HEK293 (cell line): Measurements from ENCODE around the gene KRTCAP2.
A peak's percentile ranks its signal among the peaks of the same experiment; 100 is the strongest.
"Not testable (repeated sequence)": the region's sequence is repeated elsewhere in the genome, so short reads cannot be mapped to it uniquely, and the experiment has no call there.

Experiments
- CTCF ChIA-PET: fragments of 350-600 bp; formaldehyde crosslinking; extraction: SDS; loops from one replicate; lab custom pipeline; 2021; ENCODE audit warnings: antibody characterized with exemption; lab: Yijun Ruan, JAX
- POLR2A ChIA-PET: fragments of 300-600 bp; formaldehyde crosslinking; extraction: SDS; loops from one replicate; lab custom pipeline; 2020; ENCODE audit warnings: antibody characterized with exemption, inconsistent platforms; lab: Yijun Ruan, JAX
- H3K27ac ChIP-seq: fragments of 200-500 bp; sonication (Bioruptor generic); 2 replicates; pipeline ENCODE4 v1.5.1; 2014; ENCODE audit warnings: low read depth, low read length, control low read depth, inconsistent platforms; ENCODE audit errors: extremely low read depth
- H3K36me3 ChIP-seq, 2 experiments: fragments of 200-500 bp in 1 of 2; sonication (Bioruptor generic) in 1 of 2; 1 replicate in 1 of 2; 2 replicates in 1 of 2; pipeline ENCODE4 v1.5.1; 2014 to 2017; ENCODE audit warnings: inconsistent platforms in 2 of 2, low read length in 2 of 2; ENCODE audit not compliant: control insufficient read depth in 2 of 2, insufficient read depth in 1 of 2
- H3K4me1 ChIP-seq: fragments of 200-500 bp; sonication (Bioruptor generic); 2 replicates; pipeline ENCODE4 v1.5.1; 2014; ENCODE audit warnings: mild to moderate bottlenecking, low read length, inconsistent platforms; ENCODE audit not compliant: control insufficient read depth, insufficient read depth
- H3K4me3 ChIP-seq: 2 replicates; pipeline ENCODE4 v1.5.1; 2011; ENCODE audit warnings: low read depth, mild to moderate bottlenecking, control low read depth, low read length, moderate library complexity
- H3K9me3 ChIP-seq: fragments of 200-500 bp; sonication (Bioruptor generic); 2 replicates; pipeline ENCODE4 v1.5.1; 2014; ENCODE audit warnings: low read depth, low read length, inconsistent platforms; ENCODE audit not compliant: control insufficient read depth, insufficient read depth
- KLF8 ChIP-seq: fragments of 450-650 bp; formaldehyde crosslinking; IDR thresholded peaks from 2 replicates; pipeline ENCODE4 v1.5.1; 2016; ENCODE audit warnings: missing biosample characterization, missing genetic modification characterization
- KLF9 ChIP-seq: fragments of 450-650 bp; formaldehyde crosslinking; IDR thresholded peaks from 2 replicates; pipeline ENCODE4 v1.5.1; 2016; ENCODE audit warnings: missing biosample characterization, missing genetic modification characterization, low read depth
- PRDM2 ChIP-seq: fragments of 450-650 bp; formaldehyde crosslinking; IDR thresholded peaks from 2 replicates; pipeline ENCODE4 v1.5.1; 2016; ENCODE audit warnings: missing biosample characterization, missing genetic modification characterization, borderline replicate concordance
- ZBTB10 ChIP-seq: fragments of 450-650 bp; formaldehyde crosslinking; IDR thresholded peaks from 2 replicates; pipeline ENCODE4 v1.5.1; 2016; ENCODE audit warnings: missing biosample characterization, missing genetic modification characterization
- ZNF132 ChIP-seq: fragments of 450-650 bp; formaldehyde crosslinking; IDR thresholded peaks from 2 replicates; pipeline ENCODE4 v1.5.1; 2017; ENCODE audit warnings: missing biosample characterization, missing genetic modification characterization, borderline replicate concordance
- ZNF146 ChIP-seq: fragments of 450-650 bp; formaldehyde crosslinking; IDR thresholded peaks from 2 replicates; pipeline ENCODE4 v1.5.1; 2016; ENCODE audit warnings: missing biosample characterization, missing genetic modification characterization
- ZNF366 ChIP-seq: fragments of 450-650 bp; formaldehyde crosslinking; conservative IDR thresholded peaks from 2 replicates; pipeline ENCODE4 v1.5.1; 2016; ENCODE audit warnings: missing biosample characterization, missing genetic modification characterization
- ZNF518A ChIP-seq: fragments of 450-650 bp; formaldehyde crosslinking; conservative IDR thresholded peaks from 2 replicates; pipeline ENCODE4 v1.5.1; 2016; ENCODE audit warnings: low read depth, missing biosample characterization, missing genetic modification characterization
- ZNF555 ChIP-seq: fragments of 450-650 bp; formaldehyde crosslinking; conservative IDR thresholded peaks from 2 replicates; pipeline ENCODE4 v1.5.1; 2017; ENCODE audit warnings: missing biosample characterization, mild to moderate bottlenecking, missing genetic modification characterization, inconsistent platforms
- ZNF658 ChIP-seq: fragments of 450-650 bp; formaldehyde crosslinking; IDR thresholded peaks from 2 replicates; pipeline ENCODE4; 2016; ENCODE audit warnings: missing biosample characterization, missing genetic modification characterization
- ZNF660 ChIP-seq: fragments of 450-650 bp; IDR thresholded peaks from 2 replicates; pipeline ENCODE4 v1.5.1; 2018; ENCODE audit warnings: missing biosample characterization, mild to moderate bottlenecking, missing genetic modification characterization
- TF ChIP-seq, protein P1 (sequence below): fragments of 450-650 bp; formaldehyde crosslinking; IDR thresholded peaks from 2 replicates; pipeline ENCODE4 v1.5.1; 2017; ENCODE audit warnings: missing biosample characterization, missing genetic modification characterization
- TF ChIP-seq, protein P2 (sequence below): fragments of 450-650 bp; formaldehyde crosslinking; IDR thresholded peaks from 2 replicates; pipeline ENCODE4 v1.5.1; 2017; ENCODE audit warnings: missing biosample characterization, missing genetic modification characterization

KRTCAP2 gene

DNA sequence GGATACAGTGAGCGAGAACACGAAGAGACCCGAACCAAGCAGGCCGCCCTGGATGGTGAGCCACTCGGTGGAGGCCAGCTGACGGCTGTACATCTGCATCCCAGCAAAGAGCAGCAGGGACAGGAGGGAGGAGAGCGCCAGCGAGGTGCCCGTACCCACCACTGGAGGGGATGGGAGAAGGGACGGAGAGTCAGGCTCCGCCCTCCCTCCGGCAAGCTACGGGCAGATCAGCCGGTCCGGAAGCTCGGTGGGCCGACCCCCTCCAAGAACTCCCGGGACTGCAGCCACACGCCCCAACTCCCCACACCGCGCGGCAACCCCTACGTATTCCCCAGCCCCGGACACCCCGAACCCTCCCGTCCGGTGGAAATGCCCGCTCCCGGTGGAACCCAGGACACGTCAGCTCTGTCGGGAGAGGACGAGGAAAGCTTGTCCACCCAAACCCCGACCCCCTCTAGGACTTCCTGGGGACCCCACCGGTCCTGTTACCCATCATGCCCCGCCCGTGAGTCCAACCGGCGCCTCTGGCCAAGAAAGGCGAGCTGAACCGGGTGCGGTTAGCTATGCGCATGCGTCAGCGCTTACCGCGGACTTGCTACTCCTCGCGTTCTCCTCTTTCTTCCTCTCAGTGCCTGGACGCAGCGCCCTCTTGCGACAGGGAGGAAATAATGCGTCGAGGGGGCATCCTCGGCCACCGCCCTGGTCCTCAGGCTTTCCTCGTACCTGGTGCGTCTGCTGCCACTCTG is at the start of gene KRTCAP2 (continued):
- TF ChIP-seq PRDM2 (tag by site-specific recombination) (no peak), ZBTB10 (tag by site-specific recombination) (peak; percentile 80), ZNF518A (tag by site-specific recombination) (0 out of 2 replicates have a peak, but pooled peaks have one; percentile 33), ZNF366 (tag by site-specific recombination) (peak; percentile 87), ZNF132 (tag by site-specific recombination) (no peak), KLF9 (tag by site-specific recombination) (peak; percentile 76), ZNF660 (tag by site-specific recombination) (peak; percentile 86), KLF8 (peak; percentile 83), ZNF658 (tag by site-specific recombination) (no peak), ZNF555 (no peak), ZNF146 (tag by site-specific recombination) (no peak)
- TF ChIP-seq, protein P1, sequence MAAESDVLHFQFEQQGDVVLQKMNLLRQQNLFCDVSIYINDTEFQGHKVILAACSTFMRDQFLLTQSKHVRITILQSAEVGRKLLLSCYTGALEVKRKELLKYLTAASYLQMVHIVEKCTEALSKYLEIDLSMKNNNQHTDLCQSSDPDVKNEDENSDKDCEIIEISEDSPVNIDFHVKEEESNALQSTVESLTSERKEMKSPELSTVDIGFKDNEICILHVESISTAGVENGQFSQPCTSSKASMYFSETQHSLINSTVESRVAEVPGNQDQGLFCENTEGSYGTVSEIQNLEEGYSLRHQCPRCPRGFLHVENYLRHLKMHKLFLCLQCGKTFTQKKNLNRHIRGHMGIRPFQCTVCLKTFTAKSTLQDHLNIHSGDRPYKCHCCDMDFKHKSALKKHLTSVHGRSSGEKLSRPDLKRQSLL (tag by site-specific recombination): 0 out of 2 replicates have a peak, but pooled peaks have one; percentile 8
- TF ChIP-seq, protein P2, sequence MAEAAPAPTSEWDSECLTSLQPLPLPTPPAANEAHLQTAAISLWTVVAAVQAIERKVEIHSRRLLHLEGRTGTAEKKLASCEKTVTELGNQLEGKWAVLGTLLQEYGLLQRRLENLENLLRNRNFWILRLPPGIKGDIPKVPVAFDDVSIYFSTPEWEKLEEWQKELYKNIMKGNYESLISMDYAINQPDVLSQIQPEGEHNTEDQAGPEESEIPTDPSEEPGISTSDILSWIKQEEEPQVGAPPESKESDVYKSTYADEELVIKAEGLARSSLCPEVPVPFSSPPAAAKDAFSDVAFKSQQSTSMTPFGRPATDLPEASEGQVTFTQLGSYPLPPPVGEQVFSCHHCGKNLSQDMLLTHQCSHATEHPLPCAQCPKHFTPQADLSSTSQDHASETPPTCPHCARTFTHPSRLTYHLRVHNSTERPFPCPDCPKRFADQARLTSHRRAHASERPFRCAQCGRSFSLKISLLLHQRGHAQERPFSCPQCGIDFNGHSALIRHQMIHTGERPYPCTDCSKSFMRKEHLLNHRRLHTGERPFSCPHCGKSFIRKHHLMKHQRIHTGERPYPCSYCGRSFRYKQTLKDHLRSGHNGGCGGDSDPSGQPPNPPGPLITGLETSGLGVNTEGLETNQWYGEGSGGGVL (tag by site-specific recombination): peak; percentile 79

- H3K9me3 ChIP-seq, POLR2A ChIA-PET, H3K4me3 ChIP-seq, H3K4me1 ChIP-seq, H3K27ac ChIP-seq: not testable (repeated sequence)
- H3K36me3 ChIP-seq: peaks cover 0 to 12% of the 10 kb centered on the region in 2 experiments; a peak in 1 of 3 replicates
- CTCF ChIA-PET: interaction anchor here (1.0 kb wide), 1 partner anchor 30 kb away, joined by 3 read pairs; no protein-coding TSS in a partner anchor
These were observed 47.3 kb upstream of the KRTCAP2 start for GRCh38 chr1:155220211-155220965.
